ENCODE measurements around the gene KLHDC9. TPM values are rescaled to one million over a fixed set of nuclear protein-coding genes. Genes with fewer than 3 reads are reported as not detected.

Gene KLHDC9
- total and polyA plus RNA-seq, 2 of the 8 experiments (the other 6 are each of a cell fraction or from before 2014, with no cell fraction given): 6.5 to 15.6 TPM

DNA sequence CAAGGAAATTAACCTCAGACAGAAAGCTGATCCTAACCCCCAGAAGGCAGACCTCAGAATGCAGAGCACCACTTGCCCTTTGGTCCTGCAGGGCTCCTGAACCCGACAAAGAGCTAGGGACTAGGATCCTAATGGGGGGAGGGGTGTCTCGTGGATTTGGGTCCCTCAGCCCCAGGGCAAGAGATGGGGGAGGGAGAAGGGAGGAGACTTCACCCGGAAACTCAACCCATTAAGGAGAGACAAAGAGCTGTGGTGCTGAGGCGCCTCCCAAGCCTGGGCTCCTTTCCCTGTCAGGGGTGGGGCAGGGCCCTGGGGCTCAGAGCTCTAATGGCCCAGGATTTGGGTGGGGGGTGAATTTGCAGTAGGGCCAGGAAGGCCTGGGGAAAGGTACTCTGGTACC lies 11.7 kb upstream of the KLHDC9 start (continued):
- no peak for TF ChIP-seq CHD2 (IDR thresholded peaks at IDR 0.05; ENCODE audit: low read length)
- no peak for TF ChIP-seq KDM5A (IDR thresholded peaks at IDR 0.05; ENCODE audit: low read length)
- no peak for TF ChIP-seq CBX5 (IDR thresholded peaks at IDR 0.05; ENCODE audit: low read depth, low read length)
- no peak for TF ChIP-seq TEAD4 (IDR thresholded peaks at IDR 0.05; ENCODE audit: low read depth, low read length)
